Neural progenitor cell (in vitro differentiated cells): ENCODE measurements around the gene C1GALT1.

Experiments
- EZH2 ChIP-seq: fragments of 200-600 bp; sonication (generic); IDR thresholded peaks from 2 replicates; pipeline ENCODE4 v1.6.1; 2017; ENCODE audit warnings: antibody characterized with exemption, mild to moderate bottlenecking, moderate library complexity
- TF ChIP-seq, protein P1 (sequence below): fragments of 200-600 bp; sonication (generic); IDR thresholded peaks from 2 replicates; pipeline ENCODE4 v1.5.1; 2017; ENCODE audit warnings: antibody characterized with exemption, mild to moderate bottlenecking

DNA sequence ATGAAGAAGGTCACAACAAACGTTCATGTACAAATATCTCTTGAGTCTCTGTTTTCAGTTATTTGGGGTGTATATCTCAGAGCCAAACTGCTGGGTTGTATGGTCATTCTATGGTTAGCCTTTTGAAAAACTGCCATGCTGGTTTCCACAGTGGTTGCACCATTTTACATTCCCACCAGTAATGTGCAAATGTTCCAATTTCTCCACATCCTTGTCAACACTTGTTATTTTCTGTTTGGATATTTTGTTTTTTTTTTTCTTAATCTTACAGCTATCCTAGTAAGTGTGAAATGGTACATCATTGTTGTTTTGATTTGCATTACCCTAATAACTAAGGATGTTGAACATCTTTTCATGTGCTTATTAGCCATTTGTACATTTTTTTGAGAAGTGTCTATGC lies 13.0 kb upstream of the C1GALT1 start:
- TF ChIP-seq, protein P1, sequence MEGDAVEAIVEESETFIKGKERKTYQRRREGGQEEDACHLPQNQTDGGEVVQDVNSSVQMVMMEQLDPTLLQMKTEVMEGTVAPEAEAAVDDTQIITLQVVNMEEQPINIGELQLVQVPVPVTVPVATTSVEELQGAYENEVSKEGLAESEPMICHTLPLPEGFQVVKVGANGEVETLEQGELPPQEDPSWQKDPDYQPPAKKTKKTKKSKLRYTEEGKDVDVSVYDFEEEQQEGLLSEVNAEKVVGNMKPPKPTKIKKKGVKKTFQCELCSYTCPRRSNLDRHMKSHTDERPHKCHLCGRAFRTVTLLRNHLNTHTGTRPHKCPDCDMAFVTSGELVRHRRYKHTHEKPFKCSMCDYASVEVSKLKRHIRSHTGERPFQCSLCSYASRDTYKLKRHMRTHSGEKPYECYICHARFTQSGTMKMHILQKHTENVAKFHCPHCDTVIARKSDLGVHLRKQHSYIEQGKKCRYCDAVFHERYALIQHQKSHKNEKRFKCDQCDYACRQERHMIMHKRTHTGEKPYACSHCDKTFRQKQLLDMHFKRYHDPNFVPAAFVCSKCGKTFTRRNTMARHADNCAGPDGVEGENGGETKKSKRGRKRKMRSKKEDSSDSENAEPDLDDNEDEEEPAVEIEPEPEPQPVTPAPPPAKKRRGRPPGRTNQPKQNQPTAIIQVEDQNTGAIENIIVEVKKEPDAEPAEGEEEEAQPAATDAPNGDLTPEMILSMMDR: no peak
- no peak for TF ChIP-seq EZH2
